H4 (cell line): ENCODE measurements around the gene DCTN1. TPM values are rescaled to one million over a fixed set of nuclear protein-coding genes. Genes with fewer than 3 reads are reported as not detected.

Experiments
- DNase-seq: peaks from one replicate; pipeline ENCODE4 v3.0.0-alpha.2; 2015; ENCODE audit warnings: low spot score
- total RNA-seq: library from RNA; depleted of rRNA; stranded (reverse); fragments of >200 nt; shearing (Covaris generic); gene quantifications from 2 replicates; pipeline ENCODE4 v1.2.3, GENCODE V29; 2014

DCTN1 gene
- total RNA-seq, 1 experiment from 2014 or later = 55.1 TPM

DNA sequence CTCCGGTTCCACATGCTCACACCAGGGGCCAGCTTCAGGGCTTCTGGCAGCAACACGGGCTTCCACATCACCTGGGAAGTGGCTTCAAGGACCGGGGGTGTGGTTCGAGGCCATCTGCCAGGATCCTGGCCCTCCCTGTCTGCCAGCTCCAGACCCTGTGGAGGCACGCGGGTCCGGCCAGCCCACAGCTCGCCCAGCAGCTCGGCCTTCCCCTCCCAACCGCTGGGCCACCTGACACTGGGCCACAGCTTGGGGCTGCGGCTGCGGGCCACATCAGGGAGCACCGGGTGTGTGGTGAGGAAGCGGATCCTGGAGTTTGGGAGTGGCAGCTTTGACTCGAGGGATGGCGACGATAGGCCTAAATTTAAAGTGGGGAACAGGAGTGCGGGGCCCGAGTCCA, 34.3 kb upstream of the DCTN1 start:
- no peak for DNase-seq

DNA sequence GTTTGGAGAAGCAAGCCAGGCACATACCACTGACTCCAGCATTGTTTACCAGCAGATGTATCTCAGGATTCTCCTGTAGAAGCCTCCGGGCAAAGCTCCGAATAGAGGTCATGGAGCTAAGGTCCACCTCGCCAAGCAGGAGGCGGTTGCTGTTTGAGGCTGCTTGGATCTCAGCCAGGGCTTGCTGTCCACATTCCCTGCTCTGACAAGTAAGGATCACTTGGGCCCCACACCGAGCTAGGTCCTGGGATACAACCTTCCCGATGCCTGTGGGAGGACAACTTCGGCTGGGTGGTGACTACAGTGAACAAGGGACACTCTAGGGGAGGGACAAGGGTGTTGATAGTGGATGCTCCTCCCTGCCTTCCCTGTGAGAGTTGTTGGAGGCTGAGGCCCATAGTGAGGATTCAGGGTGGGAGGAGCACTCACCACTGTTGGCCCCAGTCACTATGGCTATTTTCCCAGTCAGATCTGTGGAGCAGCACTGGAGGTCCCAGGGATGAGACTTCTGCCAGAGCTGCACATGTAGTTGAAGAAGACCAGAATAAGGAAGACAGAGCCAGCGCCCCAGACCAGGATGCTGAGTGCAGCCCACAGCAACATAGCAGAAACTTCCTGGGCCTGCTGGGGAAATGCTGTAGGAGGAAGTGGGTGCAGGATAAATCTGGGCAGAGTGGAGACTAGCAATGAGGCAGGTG, 33.0 kb upstream of the DCTN1 start:
- no peak for DNase-seq

DNA sequence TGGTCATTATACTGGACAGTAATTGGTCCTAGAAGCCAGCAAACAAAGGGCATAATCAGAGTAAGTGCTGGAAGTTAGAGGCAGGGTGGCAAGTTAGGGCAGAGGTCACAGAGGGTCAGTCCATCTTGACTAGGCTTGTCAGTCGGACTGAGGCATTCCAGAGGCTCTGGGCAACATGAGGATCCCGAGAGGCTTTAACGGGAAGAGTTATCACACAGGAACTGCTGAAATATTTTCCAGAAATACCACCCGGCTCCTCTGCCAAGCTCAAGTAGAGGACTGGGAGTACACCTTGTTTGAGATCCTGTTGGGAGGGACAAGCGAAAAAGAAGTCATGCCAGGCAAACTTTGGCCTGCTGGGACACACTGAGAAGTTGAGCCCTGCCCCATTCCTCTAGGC, 27.6 kb upstream of the DCTN1 start:
- DNase-seq = no peak

DNA sequence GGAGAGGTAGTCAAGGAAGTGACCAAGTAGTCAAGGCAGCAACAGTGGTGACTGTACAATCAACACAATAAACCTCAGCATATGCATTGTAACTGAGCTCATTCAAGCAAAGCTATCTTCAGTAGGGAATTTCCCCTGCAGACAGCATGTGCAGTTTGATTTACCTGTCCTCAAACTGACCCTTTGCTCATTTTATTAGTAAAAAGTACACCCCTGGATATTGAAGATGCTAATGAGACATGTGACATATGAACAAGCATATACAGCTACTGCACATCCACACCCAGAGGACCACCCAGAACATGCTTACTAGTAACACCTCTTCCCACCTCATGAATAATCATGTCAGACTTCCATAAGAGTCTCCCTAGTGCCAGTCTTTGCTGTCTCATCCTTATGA, 25.9 kb upstream of the DCTN1 start:
- DNase-seq = no peak

DNA sequence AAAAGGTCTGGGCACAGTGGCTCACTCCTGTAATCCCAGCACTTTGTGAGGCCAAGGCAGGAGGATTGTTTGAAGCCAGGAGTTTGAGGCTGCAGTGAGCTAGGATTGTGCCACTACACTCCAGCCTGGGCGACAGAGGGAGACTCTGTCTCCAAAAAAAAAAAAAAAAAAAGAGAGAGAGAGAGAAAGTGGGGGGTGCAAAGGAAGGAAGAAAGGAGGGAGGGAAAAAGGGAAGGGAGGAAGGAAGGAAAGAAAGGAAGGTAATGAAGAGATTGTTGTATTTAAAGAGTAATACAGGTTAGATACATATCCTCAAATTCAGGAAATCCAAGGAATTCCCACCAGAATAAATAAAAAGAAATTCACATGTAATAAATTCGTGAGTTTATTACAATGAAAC, 21.8 kb upstream of the DCTN1 start:
- DNase-seq = no peak

DNA sequence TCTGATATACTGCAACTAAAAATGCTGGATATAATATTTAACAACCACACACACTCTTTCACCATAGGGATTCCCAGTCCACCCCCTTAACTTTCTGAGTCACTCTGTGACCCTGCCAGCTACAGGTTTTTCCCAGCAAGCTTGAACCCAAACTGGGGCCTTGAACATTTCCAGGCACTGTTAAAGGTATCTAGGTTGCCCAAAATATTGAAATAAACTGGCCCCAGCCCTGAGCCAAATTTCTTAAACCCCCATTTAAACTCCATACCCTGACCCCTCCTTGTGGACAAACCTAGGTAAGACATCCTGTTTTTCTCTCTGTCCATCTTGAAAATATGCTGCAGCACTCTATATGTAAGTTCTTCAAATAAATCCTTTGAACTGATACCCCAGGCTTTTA, 19.7 kb upstream of the DCTN1 start:
- no peak for DNase-seq

DNA sequence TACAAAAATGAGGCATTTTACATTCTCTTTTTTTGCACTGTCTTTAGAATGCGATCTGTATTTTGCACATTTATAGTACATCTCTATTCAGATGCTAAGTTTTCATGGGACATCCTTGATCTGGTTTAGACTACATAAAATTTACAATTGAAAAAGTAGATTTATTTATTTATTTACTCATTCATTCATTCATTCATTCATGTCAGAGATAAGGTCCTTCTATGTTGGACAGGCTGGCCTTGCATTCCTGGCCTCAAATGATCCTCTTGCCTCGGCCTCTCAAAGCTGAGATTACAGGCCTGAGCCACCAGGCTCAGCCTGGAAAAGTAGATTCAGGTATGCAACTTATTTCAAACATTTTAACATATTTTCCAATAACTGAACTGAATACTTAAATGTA, 16.0 kb upstream of the DCTN1 start:
- DNase-seq = no peak

DNA sequence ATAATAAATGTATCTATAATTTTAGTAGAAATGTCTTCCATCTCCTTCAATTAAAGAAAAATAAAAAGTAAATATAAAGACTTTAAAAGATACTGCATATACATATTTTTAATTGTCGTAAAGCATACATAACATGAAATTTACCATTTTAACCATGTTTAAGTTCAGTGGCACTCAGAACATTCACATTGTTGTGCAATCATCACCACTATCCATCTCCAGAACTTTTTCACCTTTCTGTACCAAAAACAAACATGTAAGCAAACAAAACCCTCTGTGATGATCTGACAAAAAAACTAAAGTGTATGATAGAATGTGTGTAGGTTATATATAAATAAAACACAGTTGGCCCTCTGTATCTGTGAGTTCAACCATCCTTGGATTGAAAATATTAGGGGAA, 13.4 kb upstream of the DCTN1 start:
- DNase-seq = no peak

DNA sequence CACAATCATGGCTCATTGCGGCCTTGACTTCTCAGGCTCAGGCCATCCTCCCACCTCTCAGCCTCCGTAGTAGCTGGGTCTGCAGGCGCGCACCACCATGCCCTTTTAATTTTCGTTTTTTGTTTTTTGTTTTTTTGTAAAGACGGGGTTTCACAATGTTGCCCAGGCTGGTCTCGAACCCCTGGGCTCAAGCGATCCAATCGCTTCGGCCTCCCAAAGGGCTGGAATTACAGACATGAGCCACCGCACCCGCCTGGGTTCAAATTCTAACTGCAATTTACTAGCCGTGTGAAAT, 12.3 kb upstream of the DCTN1 start:
- DNase-seq = no peak

DNA sequence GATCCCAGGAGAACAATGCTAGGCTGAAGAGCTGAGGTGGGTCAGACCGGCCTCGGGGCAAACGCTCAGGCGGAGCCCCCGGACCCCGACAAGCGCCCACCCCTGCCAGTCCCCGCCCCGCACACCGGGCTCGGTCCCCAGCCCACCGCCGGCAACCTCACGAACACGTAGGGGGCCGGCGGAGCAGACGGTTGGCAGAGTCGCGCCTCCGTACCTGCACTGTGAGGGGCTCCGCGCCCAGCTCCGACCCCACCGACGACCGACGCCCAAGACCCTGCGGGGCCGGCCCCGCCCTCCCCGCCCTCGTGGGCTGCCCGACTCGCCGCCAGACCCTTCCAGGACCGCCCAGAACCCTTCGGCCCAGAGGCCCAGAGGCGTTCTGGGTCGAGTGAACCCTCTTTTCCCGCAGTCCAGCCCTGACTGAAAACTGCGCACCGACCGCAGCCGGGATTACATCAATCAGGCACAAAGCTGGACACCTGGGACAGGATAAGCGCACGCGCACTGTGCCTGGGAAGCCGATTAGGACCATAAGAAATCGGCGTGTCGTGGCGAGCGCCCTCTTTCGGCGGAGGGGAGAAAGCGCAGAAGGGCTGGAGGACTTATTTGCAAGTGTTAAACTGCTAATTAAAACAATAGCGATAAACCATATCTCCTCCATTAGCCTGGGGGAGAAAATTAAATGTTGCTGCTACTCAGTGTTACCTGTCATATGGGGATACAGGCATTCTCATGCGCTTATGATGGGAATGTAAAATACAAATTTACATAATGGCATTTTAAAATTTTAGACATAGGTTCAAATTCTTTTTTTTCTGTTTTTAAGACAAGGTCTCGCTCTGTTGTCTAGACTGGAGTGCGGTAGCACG, 11.7 kb upstream of the DCTN1 start:
- DNase-seq = peak; percentile 84

DNA sequence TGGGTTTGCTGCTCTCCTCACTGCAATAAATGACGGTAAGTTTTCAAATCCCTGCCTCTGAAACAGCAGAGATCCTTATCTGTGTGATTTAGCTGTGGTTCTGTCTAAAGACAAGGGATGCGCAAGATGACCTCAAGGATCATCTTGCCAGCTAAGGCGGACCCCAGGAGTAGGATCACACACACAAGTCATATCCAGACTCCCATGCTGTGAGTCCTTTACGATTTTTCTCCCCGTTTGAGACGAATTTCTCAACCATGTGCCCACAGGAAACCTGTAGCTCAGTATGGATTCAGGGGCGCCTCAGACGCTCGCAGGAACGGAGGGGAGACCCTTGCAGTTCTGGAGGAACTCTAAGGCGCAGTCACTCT, 11.1 kb upstream of the DCTN1 start:
- no peak for DNase-seq

DNA sequence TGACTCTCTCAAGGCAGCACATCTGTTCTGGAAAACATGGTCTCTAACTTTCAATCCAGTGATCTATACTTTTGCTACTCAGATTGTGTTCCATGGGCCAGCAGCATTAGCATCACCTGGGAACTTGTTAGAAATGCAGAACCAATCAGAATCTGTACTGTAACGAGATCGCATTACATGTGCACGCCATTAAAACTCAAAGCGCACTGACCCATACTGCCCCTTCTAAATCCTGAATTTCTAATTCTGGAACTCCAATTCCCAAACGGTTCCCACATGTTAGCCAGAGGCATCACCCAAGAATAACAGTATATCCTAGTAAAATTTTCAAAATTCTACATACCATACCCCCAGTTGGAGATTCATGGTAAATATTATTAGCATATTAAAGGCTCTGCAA, 10.5 kb upstream of the DCTN1 start:
- DNase-seq = no peak

DNA sequence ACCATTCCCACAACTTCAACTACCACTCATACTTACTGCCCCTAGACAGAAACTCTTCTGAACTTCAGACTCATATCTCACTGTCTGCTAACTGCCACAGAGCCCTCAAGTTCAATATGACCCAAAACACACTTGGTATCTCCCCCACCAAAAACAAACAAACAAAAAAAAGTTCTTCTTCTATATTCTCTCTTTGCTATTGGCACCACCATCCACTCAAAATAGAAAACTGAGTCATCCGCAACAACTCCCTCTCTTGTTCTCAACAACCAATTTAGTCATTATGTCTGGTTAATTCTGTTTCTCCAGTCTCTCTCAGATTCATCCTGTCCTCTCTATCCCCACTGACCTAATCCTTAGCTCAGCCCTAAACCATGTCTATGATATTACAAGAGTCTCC, 7.2 kb upstream of the DCTN1 start:
- DNase-seq = no peak

DNA sequence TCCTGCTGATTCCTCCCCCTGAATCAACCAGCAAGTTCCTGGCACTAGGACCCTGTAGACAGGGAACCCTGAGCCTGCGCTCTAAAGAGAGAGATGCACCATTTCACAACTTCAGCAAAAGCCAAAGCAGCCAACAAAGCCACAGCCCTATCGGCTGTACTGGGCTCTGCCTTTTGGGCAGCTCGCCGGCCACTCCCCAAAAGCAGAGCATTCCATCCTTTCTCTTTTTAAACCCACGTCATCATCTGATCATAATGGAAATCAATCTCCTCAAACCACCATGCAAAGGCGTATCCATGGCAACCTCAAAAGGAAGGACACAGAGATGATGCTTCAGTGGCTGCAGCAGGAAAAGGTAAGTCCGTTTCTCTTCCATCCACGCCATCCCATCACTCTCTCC, 5.3 kb upstream of the DCTN1 start:
- DNase-seq = no peak

DNA sequence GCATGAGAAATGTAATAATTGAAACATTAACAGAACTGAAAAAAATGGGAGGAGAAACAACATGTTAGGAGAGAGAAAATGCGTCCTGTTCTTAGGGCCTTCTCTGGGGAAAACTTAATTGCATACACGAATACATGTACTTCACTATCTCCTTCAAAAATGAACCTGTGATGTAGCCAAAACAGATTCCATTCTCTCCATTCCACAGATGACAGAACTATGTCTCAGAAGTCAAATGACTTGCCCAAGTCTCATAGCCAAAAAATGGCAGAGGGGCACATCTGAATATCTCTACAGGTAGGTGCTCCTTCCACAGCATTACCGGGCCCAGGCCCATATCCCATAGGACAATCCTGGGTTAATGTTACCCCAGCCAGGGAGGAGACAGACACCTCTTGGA, 3.9 kb upstream of the DCTN1 start:
- no peak for DNase-seq

DNA sequence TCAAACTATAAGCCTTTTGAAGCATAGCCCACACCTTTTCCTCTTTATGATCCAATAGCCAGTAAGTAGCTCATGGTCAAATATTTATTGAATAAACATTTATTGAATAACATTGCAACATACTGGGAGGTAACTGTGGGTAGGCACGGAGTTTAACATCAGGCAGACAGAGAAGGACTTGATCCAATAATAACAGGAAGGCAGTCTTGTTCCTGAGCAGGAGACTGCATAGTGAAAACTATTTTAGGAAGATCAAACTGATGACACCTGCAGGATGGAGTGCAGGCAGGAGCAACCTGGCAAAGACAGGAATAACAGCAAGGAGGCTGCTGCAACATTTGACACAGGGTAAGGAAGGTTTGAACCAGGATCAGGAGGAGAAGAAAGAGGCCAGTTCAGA, 3.1 kb upstream of the DCTN1 start:
- DNase-seq = no peak

DNA sequence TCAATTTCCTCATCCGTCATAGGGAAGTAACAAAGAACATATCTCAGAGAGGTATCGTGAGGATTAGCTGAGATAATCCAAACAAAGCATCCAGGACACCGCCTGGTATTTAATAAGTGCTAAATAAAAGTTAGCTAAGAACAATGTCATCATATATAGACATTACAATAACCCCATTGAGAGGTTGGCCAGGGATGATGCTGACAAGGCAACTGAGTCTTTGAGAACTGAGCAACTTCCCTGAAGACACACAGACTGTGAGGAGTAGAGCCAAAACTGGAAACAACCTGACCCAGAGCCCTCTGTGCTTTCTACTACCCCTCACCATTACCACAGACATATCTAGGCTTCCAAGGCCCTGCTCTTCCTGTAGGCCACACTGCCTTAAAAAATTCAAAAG, 1.6 kb upstream of the DCTN1 start:
- no peak for DNase-seq

DNA sequence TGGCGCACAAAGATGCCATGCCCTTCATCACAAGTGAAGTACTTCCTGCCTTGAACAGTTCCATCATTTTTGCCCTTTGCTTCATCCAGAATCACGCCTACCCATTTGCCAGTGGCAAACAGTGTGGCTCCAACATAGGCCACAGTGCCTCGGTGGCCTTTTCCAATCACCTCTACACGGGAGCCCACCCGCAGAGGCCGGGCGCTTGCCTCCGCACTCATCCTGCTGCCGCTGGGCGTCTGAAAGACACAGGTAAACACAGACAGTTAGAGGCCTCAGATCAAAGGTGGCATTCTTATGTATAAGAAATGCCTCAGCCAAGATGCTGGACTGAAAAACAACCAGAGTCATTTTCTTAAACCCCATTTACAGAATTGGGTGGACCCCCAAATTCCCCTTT, 2.1 kb downstream of the DCTN1 start:
- no peak for DNase-seq

DNA sequence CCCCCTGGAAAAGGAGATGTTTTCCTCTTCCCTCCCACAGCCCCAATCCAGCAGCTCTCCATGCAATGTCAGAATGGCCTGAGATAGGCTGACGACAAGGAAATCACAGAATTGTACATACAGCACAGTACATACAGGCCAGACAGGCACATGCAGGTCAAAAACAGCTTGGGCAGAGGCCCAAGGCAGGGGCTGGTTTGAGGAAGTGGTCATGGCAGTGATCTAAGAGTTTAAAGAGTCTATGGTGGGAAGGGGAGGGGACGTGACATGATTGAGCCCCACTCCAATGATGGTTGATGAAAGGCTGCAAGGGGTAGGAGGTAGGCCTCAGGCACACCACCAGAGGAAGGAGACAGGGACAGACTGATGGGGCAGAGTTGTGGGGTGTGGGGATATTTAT, 4.3 kb downstream of the DCTN1 start:
- DNase-seq = no peak

DNA sequence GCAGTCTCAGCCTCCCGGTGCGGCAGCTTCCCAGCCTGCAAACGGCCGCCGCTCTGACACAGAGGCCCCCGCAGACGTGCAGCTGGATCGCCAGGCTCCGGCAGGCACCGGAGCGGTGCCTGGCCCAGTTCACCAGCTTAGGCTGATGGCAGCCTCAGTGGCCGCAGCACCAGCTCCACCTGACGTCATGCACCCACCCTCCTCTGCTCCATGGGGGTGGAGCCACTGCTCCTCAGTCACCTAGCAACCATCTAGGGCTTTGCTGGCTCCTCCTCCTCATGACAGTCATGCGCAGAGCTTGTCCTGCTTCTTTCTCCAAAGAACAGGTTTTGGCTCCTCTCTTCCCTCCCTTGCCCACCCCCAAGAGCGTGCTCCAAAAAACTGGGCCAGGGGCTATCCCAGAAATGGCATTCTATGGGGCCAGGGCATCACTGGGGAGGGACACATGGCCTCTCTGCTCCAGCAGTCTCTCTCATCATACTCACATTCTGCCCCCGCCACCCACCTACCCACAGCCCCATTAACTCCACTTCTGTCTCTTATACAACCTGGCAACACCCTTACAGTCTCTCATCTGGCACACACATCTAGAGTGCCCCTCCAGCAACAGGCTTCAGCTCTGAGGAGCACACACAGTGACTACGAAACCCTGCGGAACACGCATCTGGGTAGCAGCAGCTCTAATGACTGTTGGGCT, 5.5 kb downstream of the DCTN1 start:
- no peak for DNase-seq

DNA sequence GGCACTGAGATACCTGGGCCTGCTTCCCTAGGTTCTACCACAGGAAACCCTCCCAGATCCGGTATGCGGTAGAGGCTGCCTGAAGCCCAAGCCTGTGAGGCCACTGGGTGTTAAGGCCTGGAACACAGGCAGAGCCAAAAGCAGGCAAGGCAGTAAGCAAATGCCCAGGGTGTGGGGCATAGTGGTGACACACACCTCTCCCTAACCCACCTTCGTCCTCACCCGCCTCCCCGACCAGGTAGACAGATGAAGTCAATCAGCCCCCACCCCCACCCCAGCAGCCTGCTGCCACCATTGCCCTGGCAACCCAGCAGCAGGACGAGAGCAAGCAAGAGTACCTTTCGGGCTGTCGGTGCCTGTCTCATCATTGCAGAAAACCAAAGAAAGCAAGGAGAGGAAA, 6.1 kb downstream of the DCTN1 start:
- DNase-seq = no peak

DNA sequence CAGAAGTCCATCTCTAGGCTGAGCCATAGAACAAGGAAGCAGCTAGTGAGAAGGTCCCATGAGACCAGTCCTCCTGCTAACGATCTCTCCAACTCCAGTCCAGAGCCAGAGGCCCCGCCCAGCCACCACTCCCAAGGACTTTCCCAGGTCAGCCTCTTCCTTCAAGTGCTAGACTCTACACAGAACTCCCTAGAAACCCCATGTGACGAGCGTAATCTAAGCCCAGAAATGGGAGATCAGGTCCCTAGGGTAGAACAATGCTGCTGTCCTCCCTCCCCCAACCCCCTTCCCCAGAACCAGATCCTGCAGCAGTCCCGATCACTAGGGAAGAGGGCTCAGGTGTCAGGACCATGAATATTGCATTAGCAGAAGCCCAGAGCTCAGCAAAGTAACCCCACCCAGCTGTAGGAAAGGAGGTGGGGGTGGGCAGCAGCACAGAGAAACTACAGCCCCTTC, 6.9 kb downstream of the DCTN1 start:
- DNase-seq = no peak

DNA sequence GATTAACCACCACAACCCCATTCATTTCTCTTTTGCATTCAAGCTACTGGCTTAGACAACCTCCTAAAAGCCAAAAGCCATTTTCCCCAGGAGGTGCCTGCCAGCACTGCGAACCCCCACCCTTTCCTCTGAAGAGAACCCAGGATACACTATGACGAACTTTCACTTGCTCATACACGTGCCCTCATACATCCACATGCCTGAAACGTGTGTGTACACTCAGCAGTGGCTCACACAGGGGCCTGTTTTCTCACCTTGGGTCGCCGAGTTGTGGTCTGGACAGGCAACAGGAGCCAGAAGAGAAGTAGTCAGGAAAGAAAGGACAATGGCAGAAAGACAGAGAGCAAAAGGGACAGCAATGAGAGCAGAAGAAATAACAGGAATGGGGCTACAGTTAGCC, 7.4 kb downstream of the DCTN1 start:
- no peak for DNase-seq
